ENCODE measurements around the gene ATRAID. TPM values are rescaled to one million over a fixed set of nuclear protein-coding genes. Genes with fewer than 3 reads are reported as not detected.

Gene ATRAID
- total and polyA plus RNA-seq, 2 experiments from 2014 or later, result 129 to 154 TPM

- TF ChIP-seq CTCF (conservative IDR thresholded peaks at IDR 0.05; ENCODE audit: low read depth in 2 of 2) (no peak), EZH2phosphoT487 (IDR thresholded peaks at IDR 0.05; ENCODE audit: unreplicated experiment) (no peak), ZNF331 (CRISPR knock-in tag; IDR thresholded peaks at IDR 0.05; ENCODE audit: low read depth) (no peak), STAT1 (IDR thresholded peaks at IDR 0.05; ENCODE audit: unreplicated experiment) (no peak)
These were observed 6.6 kb upstream of the ATRAID start (continued) for GRCh38 chr2:27205206-27205605.

- peaks cover 50% of the 10 kb centered on the region for H3K36me3 ChIP-seq (ENCODE audit: insufficient read depth)
- TF ChIP-seq ZNF462 (CRISPR knock-in tag; IDR thresholded peaks at IDR 0.05), result no peak
- no peak for TF ChIP-seq ZNF114 (CRISPR knock-in tag; IDR thresholded peaks at IDR 0.05)
- no peak for TF ChIP-seq EZH2phosphoT487 (IDR thresholded peaks at IDR 0.05; ENCODE audit: unreplicated experiment)
- TF ChIP-seq ZNF331 (CRISPR knock-in tag; IDR thresholded peaks at IDR 0.05; ENCODE audit: low read depth), result no peak
- TF ChIP-seq NANOG (IDR thresholded peaks at IDR 0.05; ENCODE audit: borderline replicate concordance), result no peak
- TF ChIP-seq CREB1 (CRISPR knock-in tag; IDR thresholded peaks at IDR 0.05; ENCODE audit: low read depth), result no peak
- no peak for TF ChIP-seq REST (IDR thresholded peaks at IDR 0.05; ENCODE audit: unreplicated experiment)
- TF ChIP-seq EZH2 (IDR thresholded peaks at IDR 0.05; ENCODE audit: low read depth, unreplicated experiment), result no peak
- no peak for TF ChIP-seq JUNB (IDR thresholded peaks at IDR 0.05; ENCODE audit: unreplicated experiment)
- TF ChIP-seq CTCF (conservative IDR thresholded peaks at IDR 0.05; ENCODE audit: low read depth in 2 of 2), result no peak
These were observed 5.5 kb upstream of the ATRAID start for GRCh38 chr2:27206346-27206745.

More at GRCh38 chr2:27206346-27206745, 5.5 kb upstream of the ATRAID start:
- peaks cover 34% of the 10 kb centered on the region for H3K79me2 ChIP-seq (replicated peaks; ENCODE audit: insufficient read depth)
- no peaks in the 10 kb centered on the region for H3K27me3 ChIP-seq (ENCODE audit: insufficient read depth)
- peaks cover 16% of the 10 kb centered on the region for H4K20me1 ChIP-seq (replicated peaks; ENCODE audit: insufficient read depth)
- H3K4me3 ChIP-seq, result no peak overlapping the region
- Mint-ChIP-seq H3K27ac (no peak overlapping the region), H3K4me1 (peaks cover 18% of the 10 kb centered on the region), H3K36me3 (ENCODE audit: low read depth) (peaks cover 86% of the 10 kb centered on the region), H3K27me3 (ENCODE audit: insufficient read depth, low read depth, poor library complexity) (peaks cover 5% of the 10 kb centered on the region), H3K9me3 (no peaks in the 10 kb centered on the region), H3K4me3 (no peak overlapping the region)
- no peak overlapping the region for H3K27ac ChIP-seq (ENCODE audit: low read depth)
- peaks cover 2% of the 10 kb centered on the region; the same call in 1 of the 2 replicates for H3F3A ChIP-seq (replicated peaks; ENCODE audit: low read depth)
- H2AFZ ChIP-seq, result no peak overlapping the region
- H3K4me1 ChIP-seq (ENCODE audit: insufficient read depth), result no peaks in the 10 kb centered on the region; the same call in 1 of the 2 replicates
- no peaks in the 10 kb centered on the region for H3K9me2 ChIP-seq (ENCODE audit: insufficient read depth)
- ATAC-seq (no peak), DNase-seq (ENCODE audit: low spot score) (no peak)
- no peak overlapping the region for H3K4me2 ChIP-seq

All from GM23338 (cell line).